Astrocyte (in vitro differentiated cells and primary cell): ENCODE measurements around the gene SLC7A5. TPM values are rescaled to one million over a fixed set of nuclear protein-coding genes. Genes with fewer than 3 reads are reported as not detected.

ENCODE experiments used
- DNase-seq: peaks from one replicate; pipeline ENCODE4 v3.0.0-alpha.2; 2010; ENCODE audit warnings: low read depth
- FAIRE-seq: peaks from 2 replicates; lab custom pipeline; 2011; peaks lifted over from hg19 to GRCh38; lab: Jason Lieb, UNC
- H2AFZ ChIP-seq: 2 replicates; pipeline ENCODE4 v1.6.0; 2012; ENCODE audit warnings: low read depth, low read length, inconsistent platforms
- H3K27ac ChIP-seq: 2 replicates; pipeline ENCODE4 v1.5.1; 2011; ENCODE audit warnings: low read depth, low read length, inconsistent platforms
- H3K27me3 ChIP-seq: 2 replicates; pipeline ENCODE4 v1.6.0; 2011; ENCODE audit warnings: low read length, inconsistent platforms; ENCODE audit not compliant: insufficient read depth
- H3K36me3 ChIP-seq: 2 replicates; pipeline ENCODE4 v1.5.1; 2011; ENCODE audit warnings: low read length, inconsistent platforms; ENCODE audit not compliant: insufficient read depth
- H3K4me1 ChIP-seq: 2 replicates; pipeline ENCODE4 v1.5.1; 2011; ENCODE audit warnings: low read length, inconsistent platforms; ENCODE audit not compliant: insufficient read depth
- H3K4me2 ChIP-seq: 2 replicates; pipeline ENCODE4 v1.6.0; 2012; ENCODE audit warnings: low read length, inconsistent platforms
- H3K4me3 ChIP-seq: 2 replicates; pipeline ENCODE4 v1.5.1; 2011; ENCODE audit warnings: low read depth, mild to moderate bottlenecking, low read length, inconsistent platforms; ENCODE audit not compliant: insufficient read depth
- H3K79me2 ChIP-seq: 2 replicates; pipeline ENCODE4 v1.6.0; 2012; ENCODE audit warnings: mild to moderate bottlenecking, low read length, inconsistent platforms; ENCODE audit not compliant: insufficient read depth
- H3K9ac ChIP-seq: 2 replicates; pipeline ENCODE4 v1.6.0; 2012; ENCODE audit warnings: mild to moderate bottlenecking, low read length, inconsistent platforms
- H3K9me3 ChIP-seq: 2 replicates; pipeline ENCODE4 v1.5.1; 2012; ENCODE audit warnings: low read depth, mild to moderate bottlenecking, low read length, inconsistent platforms; ENCODE audit not compliant: insufficient read depth
- H4K20me1 ChIP-seq: 2 replicates; pipeline ENCODE4 v1.6.0; 2012; ENCODE audit warnings: low read length, inconsistent platforms; ENCODE audit not compliant: insufficient read depth
- H3K27ac Mint-ChIP-seq: one replicate; pipeline ENCODE4 v1.8.0; 2021; ENCODE audit warnings: mild to moderate bottlenecking, mixed read lengths; ENCODE audit not compliant: unreplicated experiment
- H3K27me3 Mint-ChIP-seq: one replicate; pipeline ENCODE4 v1.8.0; 2021; ENCODE audit warnings: low read depth, mixed read lengths; ENCODE audit not compliant: unreplicated experiment
- H3K36me3 Mint-ChIP-seq: one replicate; pipeline ENCODE4 v1.8.0; 2021; ENCODE audit warnings: low read depth, mixed read lengths; ENCODE audit not compliant: unreplicated experiment
- H3K4me1 Mint-ChIP-seq: one replicate; pipeline ENCODE4 v1.8.0; 2021; ENCODE audit warnings: low read depth, mixed read lengths; ENCODE audit not compliant: unreplicated experiment
- H3K4me3 Mint-ChIP-seq: one replicate; pipeline ENCODE4 v1.8.0; 2021; ENCODE audit warnings: mild to moderate bottlenecking, moderate library complexity, mixed read lengths; ENCODE audit not compliant: unreplicated experiment
- H3K9me3 Mint-ChIP-seq: one replicate; pipeline ENCODE4 v1.8.0; 2021; ENCODE audit warnings: mild to moderate bottlenecking, mixed read lengths; ENCODE audit not compliant: unreplicated experiment
- EZH2 ChIP-seq: IDR thresholded peaks from 2 replicates; pipeline ENCODE4 v1.6.1; 2012; ENCODE audit warnings: mild to moderate bottlenecking, low read length, inconsistent platforms; ENCODE audit not compliant: insufficient read depth
- total RNA-seq: library from RNA; stranded (reverse); gene quantifications from 2 replicates; pipeline ENCODE4 v1.2.1, GENCODE V29; 2021
- TF ChIP-seq, protein P1 (sequence below): IDR thresholded peaks from 2 replicates; pipeline ENCODE4 v1.5.1; 2011; ENCODE audit warnings: low read depth, mild to moderate bottlenecking, inconsistent platforms, low read length, moderate library complexity; ENCODE audit not compliant: insufficient read depth

Gene SLC7A5
- total RNA-seq, 1 donor from 2014 or later: 815 TPM

GRCh38 chr16:87784812-87785211, 84.5 kb downstream of the SLC7A5 start:
- Histone ChIP-seq H4K20me1 (no peaks in the 10 kb centered on the region), H3K9ac (no peak overlapping the region), H3K36me3 (no peaks in the 10 kb centered on the region), H3K27ac (no peak overlapping the region), H3K27me3 (no peaks in the 10 kb centered on the region), H3K4me2 (peak overlapping the region; percentile 17), H2AFZ (peak overlapping the region; percentile 41), H3K79me2 (no peaks in the 10 kb centered on the region), H3K4me1 (peaks cover 16% of the 10 kb centered on the region), H3K9me3 (no peaks in the 10 kb centered on the region), H3K4me3 (no peak overlapping the region)
- DNase-seq (peak; percentile 60), FAIRE-seq (no peak)
- Mint-ChIP-seq H3K9me3 (no peaks in the 10 kb centered on the region), H3K4me3 (no peak overlapping the region), H3K27me3 (no peaks in the 10 kb centered on the region), H3K4me1 (peaks cover 22% of the 10 kb centered on the region), H3K36me3 (no peaks in the 10 kb centered on the region), H3K27ac (peak overlapping the region; percentile 42)
- TF ChIP-seq EZH2: no peak
- TF ChIP-seq, protein P1, sequence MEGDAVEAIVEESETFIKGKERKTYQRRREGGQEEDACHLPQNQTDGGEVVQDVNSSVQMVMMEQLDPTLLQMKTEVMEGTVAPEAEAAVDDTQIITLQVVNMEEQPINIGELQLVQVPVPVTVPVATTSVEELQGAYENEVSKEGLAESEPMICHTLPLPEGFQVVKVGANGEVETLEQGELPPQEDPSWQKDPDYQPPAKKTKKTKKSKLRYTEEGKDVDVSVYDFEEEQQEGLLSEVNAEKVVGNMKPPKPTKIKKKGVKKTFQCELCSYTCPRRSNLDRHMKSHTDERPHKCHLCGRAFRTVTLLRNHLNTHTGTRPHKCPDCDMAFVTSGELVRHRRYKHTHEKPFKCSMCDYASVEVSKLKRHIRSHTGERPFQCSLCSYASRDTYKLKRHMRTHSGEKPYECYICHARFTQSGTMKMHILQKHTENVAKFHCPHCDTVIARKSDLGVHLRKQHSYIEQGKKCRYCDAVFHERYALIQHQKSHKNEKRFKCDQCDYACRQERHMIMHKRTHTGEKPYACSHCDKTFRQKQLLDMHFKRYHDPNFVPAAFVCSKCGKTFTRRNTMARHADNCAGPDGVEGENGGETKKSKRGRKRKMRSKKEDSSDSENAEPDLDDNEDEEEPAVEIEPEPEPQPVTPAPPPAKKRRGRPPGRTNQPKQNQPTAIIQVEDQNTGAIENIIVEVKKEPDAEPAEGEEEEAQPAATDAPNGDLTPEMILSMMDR: no peak

DNA sequence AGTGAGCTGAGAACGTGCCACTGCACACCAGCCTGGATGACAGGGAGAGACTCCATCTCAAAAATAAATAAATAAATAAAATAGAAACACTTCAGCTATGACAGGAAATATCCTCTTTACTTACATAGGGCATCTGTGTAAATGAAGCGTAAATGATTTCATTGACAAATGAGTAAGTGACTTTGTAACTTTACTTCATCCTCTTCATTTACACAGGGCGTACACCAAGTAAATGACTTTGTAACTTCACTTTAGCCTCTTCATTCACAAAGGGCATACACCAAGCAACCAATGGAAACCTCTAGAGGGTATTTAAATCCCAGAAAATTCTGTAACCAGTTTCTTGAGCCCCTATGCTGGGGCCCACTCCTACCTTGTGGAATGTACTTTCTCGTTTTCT, 87.3 kb downstream of the SLC7A5 start:
- Mint-ChIP-seq H3K27me3 (no peaks in the 10 kb centered on the region), H3K36me3 (no peaks in the 10 kb centered on the region), H3K4me3 (no peak overlapping the region), H3K9me3 (no peaks in the 10 kb centered on the region), H3K27ac (no peak overlapping the region), H3K4me1 (peaks cover 32% of the 10 kb centered on the region)
- H3K9ac ChIP-seq: no peak overlapping the region
- no peaks in the 10 kb centered on the region for H3K27me3 ChIP-seq
- H3K4me2 ChIP-seq: no peak overlapping the region
- DNase-seq: no peak
- H2AFZ ChIP-seq: no peak overlapping the region
- no peak overlapping the region for H3K27ac ChIP-seq
- no peak overlapping the region for H3K4me3 ChIP-seq
- no peaks in the 10 kb centered on the region for H3K36me3 ChIP-seq
- TF ChIP-seq, protein P1: no peak
- TF ChIP-seq EZH2: no peak
- H3K4me1 ChIP-seq: peaks cover 35% of the 10 kb centered on the region
- no peaks in the 10 kb centered on the region for H3K9me3 ChIP-seq
- FAIRE-seq: no peak
- no peaks in the 10 kb centered on the region for H4K20me1 ChIP-seq
- no peaks in the 10 kb centered on the region for H3K79me2 ChIP-seq

- H3K36me3 ChIP-seq: no peaks in the 10 kb centered on the region
- DNase-seq: peak; percentile 66
- peak overlapping the region; percentile 15 for H3K27ac ChIP-seq
- Mint-ChIP-seq H3K27ac (peak overlapping the region; percentile 89), H3K4me1 (peaks cover 33% of the 10 kb centered on the region), H3K27me3 (no peaks in the 10 kb centered on the region), H3K36me3 (no peaks in the 10 kb centered on the region), H3K4me3 (peak overlapping the region; percentile 40), H3K9me3 (no peaks in the 10 kb centered on the region)
- no peaks in the 10 kb centered on the region for H4K20me1 ChIP-seq
- H3K4me1 ChIP-seq: peaks cover 35% of the 10 kb centered on the region
- H2AFZ ChIP-seq: peak overlapping the region; percentile 76
- no peak overlapping the region for H3K9ac ChIP-seq
- peak overlapping the region; percentile 69 for H3K4me2 ChIP-seq
- no peaks in the 10 kb centered on the region for H3K27me3 ChIP-seq
- H3K9me3 ChIP-seq: no peaks in the 10 kb centered on the region
- no peak for TF ChIP-seq EZH2
- TF ChIP-seq, protein P1: no peak
- FAIRE-seq: no peak
- H3K79me2 ChIP-seq: no peaks in the 10 kb centered on the region
- no peak overlapping the region for H3K4me3 ChIP-seq
These were observed 88.8 kb downstream of the SLC7A5 start for GRCh38 chr16:87780385-87780989.
